Mucosa of descending colon (tissue), 3 donors: ENCODE data around the gene ACOXL. TPM values are rescaled to one million over a fixed set of nuclear protein-coding genes. Genes with fewer than 3 reads are reported as not detected.

Source experiments
- ATAC-seq: fragments of 200-7000 bp; cut with Tn5 transposase; one replicate; pipeline ENCODE4 v1.9.1; 2020; ENCODE audit warnings: mild to moderate bottlenecking, moderate library complexity
- DNase-seq, 3 donors: peaks; one replicate each; pipeline ENCODE4 v3.0.0-alpha.2; 2020
- H3K36me3 ChIP-seq: fragments of 200-600 bp; one replicate; pipeline ENCODE4 v1.8.0; 2021; ENCODE audit warnings: low read depth, mild to moderate bottlenecking
- H3K4me1 ChIP-seq: fragments of 200-600 bp; one replicate; pipeline ENCODE4 v1.8.0; 2021; ENCODE audit warnings: low read depth, mild to moderate bottlenecking
- H3K4me3 ChIP-seq: fragments of 200-600 bp; one replicate; pipeline ENCODE4 v1.8.0; 2021; ENCODE audit warnings: mild to moderate bottlenecking
- H3K9me3 ChIP-seq: fragments of 200-600 bp; one replicate; pipeline ENCODE4 v1.8.0; 2021; ENCODE audit warnings: mild to moderate bottlenecking
- intact Hi-C, 2 donors: fragments of 100-400 bp; cut with DNase I in 1 of 2; cut with micrococcal nuclease in 1 of 2; formaldehyde crosslinking; loops; one replicate each; pipeline versions ENCODE4 v1.11.0 to v1.11.1; 2022; cut with DNase I, micrococcal nuclease
- total RNA-seq, 3 donors: library from RNA; stranded (reverse); fragmentation: NEBNext Ultra II Directional in 2 of 3; extraction: Animal tissue kit (Norgen Biotek cat#: 25700) in 2 of 3; gene quantifications; one replicate each; pipeline versions ENCODE4 v1.2.1 to v1.2.4, GENCODE V29; 2021 to 2023
- TF ChIP-seq, protein P1 (sequence below): fragments of 200-600 bp; IDR thresholded peaks from one replicate; pipeline ENCODE4 v1.8.0; 2022; ENCODE audit warnings: antibody characterized with exemption, mild to moderate bottlenecking
- donor health status: DM: no; HTN: no; CAD: no; lungs with moderate emphysema.
- donor health status: DM: no; HTN: no; CAD: no.
- donor health status: DM: no; HTN: yes; CAD: no.

Gene ACOXL
- total RNA-seq, 3 donors from 2014 or later, result 0.51 to 1.2 (median 0.87) TPM

DNA sequence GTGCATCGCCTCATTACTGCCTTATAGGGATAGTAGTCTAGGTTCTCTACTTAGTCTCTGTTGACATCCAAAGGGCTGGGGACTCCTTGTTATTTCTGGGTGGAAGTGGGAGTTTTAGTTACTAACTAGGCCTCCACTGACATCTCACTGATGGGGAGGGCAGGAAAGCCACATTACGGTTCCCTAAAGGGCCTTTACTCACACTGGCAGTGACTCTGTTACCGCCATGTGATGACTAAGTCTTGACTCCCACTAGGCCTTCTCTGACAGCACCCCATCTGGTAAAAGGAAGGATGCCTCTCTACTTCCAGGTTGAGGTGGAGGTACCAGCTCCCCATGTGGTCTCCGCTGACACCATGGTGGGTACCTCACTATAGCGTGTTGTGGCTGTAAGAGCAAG, 374.3 kb downstream of the ACOXL start:
- H3K4me3 ChIP-seq, result no peak overlapping the region
- H3K36me3 ChIP-seq, result no peaks in the 10 kb centered on the region
- DNase-seq (no peak), ATAC-seq (no peak)
- TF ChIP-seq, protein P1, sequence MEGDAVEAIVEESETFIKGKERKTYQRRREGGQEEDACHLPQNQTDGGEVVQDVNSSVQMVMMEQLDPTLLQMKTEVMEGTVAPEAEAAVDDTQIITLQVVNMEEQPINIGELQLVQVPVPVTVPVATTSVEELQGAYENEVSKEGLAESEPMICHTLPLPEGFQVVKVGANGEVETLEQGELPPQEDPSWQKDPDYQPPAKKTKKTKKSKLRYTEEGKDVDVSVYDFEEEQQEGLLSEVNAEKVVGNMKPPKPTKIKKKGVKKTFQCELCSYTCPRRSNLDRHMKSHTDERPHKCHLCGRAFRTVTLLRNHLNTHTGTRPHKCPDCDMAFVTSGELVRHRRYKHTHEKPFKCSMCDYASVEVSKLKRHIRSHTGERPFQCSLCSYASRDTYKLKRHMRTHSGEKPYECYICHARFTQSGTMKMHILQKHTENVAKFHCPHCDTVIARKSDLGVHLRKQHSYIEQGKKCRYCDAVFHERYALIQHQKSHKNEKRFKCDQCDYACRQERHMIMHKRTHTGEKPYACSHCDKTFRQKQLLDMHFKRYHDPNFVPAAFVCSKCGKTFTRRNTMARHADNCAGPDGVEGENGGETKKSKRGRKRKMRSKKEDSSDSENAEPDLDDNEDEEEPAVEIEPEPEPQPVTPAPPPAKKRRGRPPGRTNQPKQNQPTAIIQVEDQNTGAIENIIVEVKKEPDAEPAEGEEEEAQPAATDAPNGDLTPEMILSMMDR, result no peak
- H3K4me1 ChIP-seq, result no peaks in the 10 kb centered on the region
- intact Hi-C loops, result no loop called here
- no peaks in the 10 kb centered on the region for H3K9me3 ChIP-seq

- Histone ChIP-seq H3K9me3 (no peaks in the 10 kb centered on the region), H3K36me3 (no peaks in the 10 kb centered on the region), H3K4me3 (no peak overlapping the region), H3K4me1 (no peaks in the 10 kb centered on the region)
- DNase-seq (no peak), ATAC-seq (no peak)
- intact Hi-C loops, result no loop called here
- TF ChIP-seq, protein P1, result no peak
These were observed 376.4 kb downstream of the ACOXL start for GRCh38 chr2:111108745-111109271.

- no peaks in the 10 kb centered on the region for H3K36me3 ChIP-seq
- intact Hi-C loops, result no loop called here
- H3K9me3 ChIP-seq, result no peaks in the 10 kb centered on the region
- TF ChIP-seq, protein P1, result no peak
- no peaks in the 10 kb centered on the region for H3K4me1 ChIP-seq
- ATAC-seq (no peak), DNase-seq (no peak)
- H3K4me3 ChIP-seq, result no peak overlapping the region
These were observed 378.9 kb downstream of the ACOXL start for GRCh38 chr2:111111101-111111755.

DNA sequence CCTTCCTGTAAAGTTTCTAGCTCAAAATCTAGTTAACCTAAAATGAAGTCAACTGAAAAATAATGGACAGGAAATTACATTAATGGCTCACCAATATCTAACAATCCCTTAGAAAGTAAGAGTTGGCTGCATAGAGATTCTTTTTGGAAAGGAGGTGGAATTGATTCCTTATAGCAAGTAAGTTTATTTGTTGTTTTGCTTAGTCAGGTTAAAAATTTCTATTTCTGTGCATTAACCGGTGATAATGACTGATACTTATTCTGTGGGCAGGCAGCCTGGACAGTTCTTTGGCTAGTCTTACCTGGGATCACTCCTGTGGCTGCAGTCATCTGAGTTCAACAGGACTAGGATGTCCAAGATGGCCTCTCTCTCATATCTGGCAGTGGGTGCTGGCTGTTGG, 381.5 kb downstream of the ACOXL start:
- H3K4me1 ChIP-seq, result peaks cover 17% of the 10 kb centered on the region
- intact Hi-C loops, result no loop called here
- no peaks in the 10 kb centered on the region for H3K9me3 ChIP-seq
- H3K4me3 ChIP-seq, result no peak overlapping the region
- DNase-seq (no peak), ATAC-seq (no peak)
- no peaks in the 10 kb centered on the region for H3K36me3 ChIP-seq
- TF ChIP-seq, protein P1, result no peak

DNA sequence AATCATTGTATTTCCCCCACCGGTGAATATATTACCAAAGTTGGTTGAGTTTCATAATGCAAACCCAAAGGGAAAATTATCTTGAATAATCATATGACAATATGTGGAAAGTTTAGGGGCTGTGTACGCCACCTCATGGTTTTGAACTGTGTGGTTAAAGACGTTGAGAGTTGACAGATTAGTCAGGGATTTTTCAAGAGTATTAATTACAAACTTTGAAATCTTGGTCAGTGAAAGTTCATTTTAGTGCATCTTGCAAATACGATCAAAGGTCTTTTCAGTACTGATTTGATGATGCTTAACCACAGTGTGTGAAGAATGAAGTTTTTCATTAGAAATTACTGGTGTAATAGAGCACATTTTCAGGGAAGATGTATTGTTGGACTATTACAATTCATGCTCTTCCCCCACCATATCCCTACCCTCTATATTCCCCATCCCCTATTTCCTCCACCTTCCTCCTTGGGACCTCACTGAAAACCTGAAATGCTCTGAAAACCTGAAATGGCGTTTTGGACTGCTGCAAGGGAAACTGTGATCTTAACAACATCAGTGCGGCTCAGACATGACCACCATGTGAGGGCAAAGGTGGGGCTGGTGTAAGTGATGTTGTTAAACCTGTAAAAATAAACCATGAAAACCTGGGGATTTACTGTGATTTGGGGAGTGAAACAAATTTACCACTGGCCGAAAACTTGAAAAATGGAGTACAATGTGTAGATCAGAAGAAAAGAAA, 383.8 kb downstream of the ACOXL start:
- TF ChIP-seq, protein P1, result no peak
- ATAC-seq, result no peak
- intact Hi-C loops, result no loop called here

More for the DNA sequence above, 383.8 kb downstream of the ACOXL start:
- no peak overlapping the region for H3K4me3 ChIP-seq
- H3K36me3 ChIP-seq, result no peaks in the 10 kb centered on the region
- no peak for DNase-seq
- peaks cover 26% of the 10 kb centered on the region for H3K4me1 ChIP-seq
- H3K9me3 ChIP-seq, result no peaks in the 10 kb centered on the region
